Hepatocyte (in vitro differentiated cells): ENCODE results near the gene FBLN1.

ENCODE experiments used
- CTCF ChIP-seq: fragments of 200-600 bp; sonication (generic); IDR thresholded peaks from 2 replicates; pipeline ENCODE4 v1.5.1; 2016; ENCODE audit warnings: antibody characterized with exemption, mild to moderate bottlenecking; ENCODE audit not compliant: poor library complexity
- EZH2 ChIP-seq: fragments of 200-600 bp; sonication (generic); IDR thresholded peaks from 2 replicates; pipeline ENCODE4 v1.6.1; 2016; ENCODE audit warnings: antibody characterized with exemption, mild to moderate bottlenecking, borderline replicate concordance
- EZH2phosphoT487 ChIP-seq: fragments of 200-600 bp; sonication (generic); IDR thresholded peaks from one replicate; pipeline ENCODE4 v1.6.1; 2018; ENCODE audit warnings: antibody characterized with exemption, mild to moderate bottlenecking, low read depth, moderate library complexity; ENCODE audit not compliant: unreplicated experiment, severe bottlenecking

GRCh38 chr22:45488764-45489370, 13.8 kb upstream of the FBLN1 start:
- TF ChIP-seq CTCF (no peak), EZH2phosphoT487 (no peak), EZH2 (no peak)
